CD14-positive monocyte (primary cell): ENCODE data around the gene PAMR1. TPM values are rescaled to one million over a fixed set of nuclear protein-coding genes. Genes with fewer than 3 reads are reported as not detected.
A peak's percentile ranks its signal among the peaks of the same experiment; 100 is the strongest.

ENCODE experiments used
- DNase-seq, 3 donors: peaks; one replicate each; pipeline ENCODE4 v3.0.0-alpha.2; 2011 to 2022
- H2AFZ ChIP-seq: 2 replicates; pipeline ENCODE4 v1.6.0; 2012; ENCODE audit warnings: mild to moderate bottlenecking, low read depth, low read length, inconsistent platforms; ENCODE audit not compliant: insufficient read depth, poor library complexity, severe bottlenecking
- H3K27ac ChIP-seq, 2 donors: 1 replicate in 1 of 2; 2 replicates in 1 of 2; pipeline ENCODE4 v1.5.1; 2012 to 2013; ENCODE audit warnings: low read length in 2 of 2, control low read depth in 1 of 2, inconsistent platforms in 1 of 2, low read depth in 1 of 2, mild to moderate bottlenecking in 1 of 2
- H3K27me3 ChIP-seq, 2 donors: one replicate each; pipeline versions ENCODE4 v1.6.0 to v1.6.1; 2011 to 2013; ENCODE audit warnings: low read length in 2 of 2; ENCODE audit not compliant: control insufficient read depth in 2 of 2, insufficient read depth in 2 of 2
- H3K36me3 ChIP-seq, 2 donors: replicated peaks in 1 of 2; 1 replicate in 1 of 2; 2 replicates in 1 of 2; pipeline versions ENCODE4 v1.5.1 to v1.6.1; 2012 to 2013; ENCODE audit warnings: low read length in 2 of 2, control low read depth in 1 of 2, inconsistent platforms in 1 of 2, mild to moderate bottlenecking in 1 of 2; ENCODE audit not compliant: insufficient read depth in 2 of 2, control insufficient read depth in 1 of 2
- H3K4me1 ChIP-seq, 2 donors: 1 replicate in 1 of 2; 2 replicates in 1 of 2; pipeline versions ENCODE4 v1.5.1 to v1.6.1; 2012 to 2013; ENCODE audit warnings: low read length in 2 of 2, control low read depth in 1 of 2, inconsistent platforms in 1 of 2, mild to moderate bottlenecking in 1 of 2, moderate library complexity in 1 of 2; ENCODE audit not compliant: insufficient read depth in 2 of 2, control insufficient read depth in 1 of 2
- H3K4me2 ChIP-seq: replicated peaks from 2 replicates; pipeline ENCODE3; 2012; ENCODE audit warnings: low read length, moderate library complexity, mild to moderate bottlenecking; ENCODE audit not compliant: poor library complexity, severe bottlenecking; ENCODE audit errors: extremely low read depth
- H3K4me3 ChIP-seq, 3 experiments: fragments of 200-600 bp in 1 of 3; sonication (generic) in 1 of 3; replicated peaks in 1 of 3; 1 replicate in 2 of 3; 2 replicates in 1 of 3; pipeline ENCODE4 v1.5.1; 2011 to 2013; ENCODE audit warnings: low read length in 3 of 3, mild to moderate bottlenecking in 3 of 3, control low read depth in 2 of 3, low read depth in 2 of 3, inconsistent platforms in 1 of 3, moderate library complexity in 1 of 3
- H3K79me2 ChIP-seq: 2 replicates; pipeline ENCODE4 v1.6.0; 2012; ENCODE audit warnings: mild to moderate bottlenecking, control low read depth, inconsistent platforms, low read length, moderate library complexity; ENCODE audit not compliant: insufficient read depth
- H3K9ac ChIP-seq: 2 replicates; pipeline ENCODE4 v1.6.0; 2017; ENCODE audit warnings: low read length, mild to moderate bottlenecking; ENCODE audit not compliant: insufficient read depth, poor library complexity, severe bottlenecking
- H3K9me3 ChIP-seq, 2 donors: replicated peaks in 1 of 2; 1 replicate in 1 of 2; 2 replicates in 1 of 2; pipeline versions ENCODE4 v1.5.1 to v1.6.1; 2012 to 2013; ENCODE audit warnings: low read length in 2 of 2, control low read depth in 1 of 2; ENCODE audit not compliant: control insufficient read depth in 1 of 2, insufficient read depth in 1 of 2
- H4K20me1 ChIP-seq: 2 replicates; pipeline ENCODE4 v1.6.0; 2012; ENCODE audit warnings: mild to moderate bottlenecking, low read length, control low read depth, moderate library complexity; ENCODE audit not compliant: insufficient read depth
- H3K27ac Mint-ChIP-seq, 7 donors: one replicate each; pipeline ENCODE4 v1.8.0; 2020; ENCODE audit warnings: mild to moderate bottlenecking in 7 of 7, mixed read lengths in 7 of 7, moderate library complexity in 6 of 7, inconsistent platforms in 2 of 7
- H3K27me3 Mint-ChIP-seq, 3 donors: one replicate each; pipeline ENCODE4 v1.8.0; 2021 to 2022; ENCODE audit warnings: low read depth in 3 of 3, mild to moderate bottlenecking in 3 of 3, mixed read lengths in 3 of 3, moderate library complexity in 3 of 3, inconsistent platforms in 1 of 3
- H3K36me3 Mint-ChIP-seq, 2 donors: one replicate each; pipeline ENCODE4 v1.8.0; 2020; ENCODE audit warnings: mixed read lengths in 2 of 2, inconsistent platforms in 1 of 2, mild to moderate bottlenecking in 1 of 2
- H3K4me1 Mint-ChIP-seq: one replicate; pipeline ENCODE4 v1.8.0; 2020; ENCODE audit warnings: mild to moderate bottlenecking, mixed read lengths
- H3K4me3 Mint-ChIP-seq, 2 donors: one replicate each; pipeline ENCODE4 v1.8.0; 2020; ENCODE audit warnings: mild to moderate bottlenecking in 2 of 2, mixed read lengths in 2 of 2, moderate library complexity in 1 of 2
- H3K9me3 Mint-ChIP-seq, 7 donors: one replicate each; pipeline ENCODE4 v1.8.0; 2020 to 2022; ENCODE audit warnings: mixed read lengths in 7 of 7, mild to moderate bottlenecking in 6 of 7, moderate library complexity in 6 of 7, inconsistent platforms in 2 of 7
- CTCF ChIP-seq: fragments of 200-600 bp; IDR thresholded peaks from one replicate; pipeline ENCODE4 v1.8.0; 2022; ENCODE audit warnings: antibody characterized with exemption, mild to moderate bottlenecking
- WGBS: methylation state at CpG from one replicate; pipeline ENCODE4 v1.1.5; 2013; ENCODE audit warnings: missing lambda C conversion rate; ENCODE audit not compliant: insufficient coverage; 5-methylcytosine and 5-hydroxymethylcytosine counted together
- intact Hi-C, 2 donors: fragments of 100-400 bp; cut with micrococcal nuclease; formaldehyde crosslinking; loops; one replicate each; pipeline versions ENCODE4 v1.15.0 to v1.15.1; 2023
- polyA plus RNA-seq, 3 donors: library from polyadenylated mRNA; depleted of rRNA in 1 of 3; unstranded in 2 of 3; stranded (reverse) in 1 of 3; fragments of 300-500 nt in 2 of 3; fragments of >200 nt in 1 of 3; fragmentation: Illumina TruSeq in 2 of 3; gene quantifications; 1 replicate in 2 of 3; 2 replicates in 1 of 3; pipeline ENCODE4 v1.2.3, GENCODE V29; 2012 to 2021

PAMR1 gene
- polyA plus RNA-seq, 3 donors = not detected

DNA sequence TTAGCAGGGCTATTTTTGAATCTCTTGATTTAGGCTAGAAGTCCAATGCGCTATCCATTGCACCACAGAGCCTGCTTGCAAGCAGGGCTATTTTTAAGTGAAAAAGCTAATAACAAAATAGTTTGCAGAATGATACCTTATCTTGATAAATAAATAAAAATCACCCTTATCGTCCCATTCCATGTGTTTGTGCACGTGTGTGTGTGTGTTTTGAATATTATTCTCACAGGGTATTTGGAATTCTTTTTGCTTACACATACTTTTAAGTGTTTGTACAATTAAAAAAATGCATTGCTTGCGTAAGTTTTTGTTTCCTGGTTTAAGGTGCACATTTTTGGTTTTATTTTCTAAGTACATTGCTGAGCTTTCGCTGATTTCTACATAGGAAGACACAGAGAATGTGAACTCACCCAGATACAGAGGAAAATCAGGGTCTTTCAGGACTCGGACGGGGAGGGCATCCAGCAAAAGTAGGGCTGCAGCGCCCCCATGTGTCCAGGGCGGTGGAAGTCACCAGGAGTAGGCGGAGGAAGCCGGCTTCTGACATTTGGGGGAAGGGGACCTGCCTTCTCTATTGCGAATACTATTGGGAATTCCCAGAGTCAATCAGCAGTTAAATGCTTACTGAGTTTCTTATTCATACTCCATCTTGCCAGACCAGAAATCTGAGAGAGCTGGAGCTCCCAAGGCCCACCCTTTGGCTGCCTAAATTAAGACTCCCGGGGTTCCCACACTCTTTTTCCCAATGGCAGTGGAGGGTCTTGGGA, 133.3 kb downstream of the PAMR1 start:
- peaks cover 15% of the 10 kb centered on the region in 2 donors for H3K4me1 ChIP-seq
- H4K20me1 ChIP-seq = no peaks in the 10 kb centered on the region
- peak overlapping the region; percentile 73 to 87 for H3K4me3 Mint-ChIP-seq
- 0% methylated on average over 1 of the region's 13 CpGs for WGBS
- H3K9me3 ChIP-seq = no peaks in the 10 kb centered on the region
- H3K4me3 ChIP-seq = peak overlapping the region; percentile 25 to 64 (median 28)
- intact Hi-C loops = loop anchor here (2.0 to 5.0 kb wide), 3 partner anchors 45 to 805 kb away; no protein-coding TSS in a partner anchor
- DNase-seq = peak; percentile 60 to 88 (median 73)
- no peaks in the 10 kb centered on the region for H3K36me3 Mint-ChIP-seq
- peak overlapping the region; percentile 38 for H2AFZ ChIP-seq
- H3K36me3 ChIP-seq = no peaks in the 10 kb centered on the region
- peaks cover 0 to 4% (median 2%) of the 10 kb centered on the region in 3 donors for H3K27me3 Mint-ChIP-seq
- H3K9me3 Mint-ChIP-seq = peaks cover 0 to 3% (median 0%) of the 10 kb centered on the region in 7 donors
- H3K79me2 ChIP-seq = no peaks in the 10 kb centered on the region
- H3K4me1 Mint-ChIP-seq = peaks cover 19% of the 10 kb centered on the region
- peak; percentile 98 for TF ChIP-seq CTCF
- no peak overlapping the region for H3K9ac ChIP-seq
- peak overlapping the region in 1 of 2 donors; percentile 39 for H3K27ac ChIP-seq
- no peaks in the 10 kb centered on the region for H3K27me3 ChIP-seq
- H3K4me2 ChIP-seq = peak overlapping the region; percentile 77
- peak overlapping the region in 5 of 7 donors; percentile 54 to 91 (median 82) for H3K27ac Mint-ChIP-seq

- H3K27me3 ChIP-seq = no peaks in the 10 kb centered on the region
- H3K27ac Mint-ChIP-seq = peak overlapping the region in 3 of 7 donors; percentile 8 to 25 (median 19)
- TF ChIP-seq CTCF = no peak
Observed at GRCh38 chr11:35390737-35391682, 134.4 kb downstream of the PAMR1 start.

More at GRCh38 chr11:35390737-35391682, 134.4 kb downstream of the PAMR1 start:
- no peak overlapping the region for H2AFZ ChIP-seq
- 48% methylated on average over 4 of the region's 13 CpGs for WGBS
- DNase-seq = peak; percentile 52 to 72 (median 70)
- no peaks in the 10 kb centered on the region for H3K9me3 ChIP-seq
- no peaks in the 10 kb centered on the region for H3K79me2 ChIP-seq
- Mint-ChIP-seq H3K36me3 (no peaks in the 10 kb centered on the region), H3K4me3 (no peak overlapping the region), H3K9me3 (no peaks in the 10 kb centered on the region), H3K27me3 (peaks cover 1 to 4% (median 3%) of the 10 kb centered on the region in 3 donors), H3K4me1 (peaks cover 19% of the 10 kb centered on the region)
- H4K20me1 ChIP-seq = no peaks in the 10 kb centered on the region
- H3K36me3 ChIP-seq = no peaks in the 10 kb centered on the region
- H3K27ac ChIP-seq = peak overlapping the region in 1 of 2 donors; percentile 8
- H3K4me2 ChIP-seq = no peak overlapping the region
- H3K4me1 ChIP-seq = peaks cover 15% of the 10 kb centered on the region in 2 donors
- no peak overlapping the region for H3K4me3 ChIP-seq
- intact Hi-C loops = loop anchor here in 1 of 2 donors (5.0 kb wide), 1 partner anchor 44 kb away; no protein-coding TSS in a partner anchor
- H3K9ac ChIP-seq = no peak overlapping the region
